GM10847 (cell line): ENCODE results near the gene RAD51B.

ENCODE experiments used
- POLR2A ChIP-seq: IDR thresholded peaks from 2 replicates; pipeline ENCODE4 v1.6.1; 2011; ENCODE audit not compliant: insufficient read length; ENCODE audit errors: extremely low read depth

Gene RAD51B

DNA sequence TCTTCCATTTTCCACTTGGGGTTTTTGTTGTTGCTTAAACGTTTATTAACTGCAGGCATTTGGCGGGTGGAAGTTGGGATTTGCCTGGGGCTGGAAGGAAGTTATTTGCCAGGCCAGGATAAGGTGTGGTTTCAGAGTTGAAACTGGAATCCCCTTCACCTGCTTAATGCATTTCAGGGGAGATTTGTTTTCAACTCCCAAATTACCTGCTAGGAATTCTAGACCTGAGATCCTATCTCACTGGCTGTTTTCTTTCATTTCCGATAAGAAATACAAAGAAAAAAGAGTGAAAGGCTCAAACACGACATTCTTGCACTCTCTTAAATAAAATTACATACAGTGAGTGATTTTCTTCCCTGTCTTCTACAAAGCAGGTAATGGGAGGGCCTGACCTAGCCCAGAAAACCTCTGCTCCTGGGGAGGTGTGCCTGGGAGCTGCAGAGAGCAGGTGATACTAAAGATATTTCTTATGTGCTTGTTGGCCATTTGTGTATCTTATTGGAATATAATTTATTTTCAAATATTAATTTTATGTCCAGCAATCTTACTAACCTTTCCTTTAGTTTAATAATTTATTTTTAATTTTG lies 695.1 kb downstream of the RAD51B start:
- TF ChIP-seq POLR2A = no peak

DNA sequence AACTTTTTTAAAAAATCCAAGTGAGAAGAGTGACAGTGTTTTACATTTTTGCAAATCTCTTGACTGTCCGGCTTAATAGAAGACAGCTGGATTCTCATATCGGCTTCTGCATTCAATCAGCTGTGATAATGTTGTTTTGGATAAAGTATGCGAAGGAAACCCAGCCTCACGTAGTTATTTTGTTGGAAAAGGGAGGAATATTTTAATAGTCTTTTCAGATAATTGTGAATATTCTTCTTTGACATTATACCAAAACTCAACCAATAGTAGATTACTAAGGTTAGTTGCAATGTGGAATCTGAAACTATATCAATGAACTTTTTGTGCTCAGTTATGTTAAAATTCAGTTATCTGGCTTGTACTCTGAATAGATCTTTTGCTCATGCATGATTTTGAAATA lies 696.8 kb downstream of the RAD51B start:
- TF ChIP-seq POLR2A = no peak

DNA sequence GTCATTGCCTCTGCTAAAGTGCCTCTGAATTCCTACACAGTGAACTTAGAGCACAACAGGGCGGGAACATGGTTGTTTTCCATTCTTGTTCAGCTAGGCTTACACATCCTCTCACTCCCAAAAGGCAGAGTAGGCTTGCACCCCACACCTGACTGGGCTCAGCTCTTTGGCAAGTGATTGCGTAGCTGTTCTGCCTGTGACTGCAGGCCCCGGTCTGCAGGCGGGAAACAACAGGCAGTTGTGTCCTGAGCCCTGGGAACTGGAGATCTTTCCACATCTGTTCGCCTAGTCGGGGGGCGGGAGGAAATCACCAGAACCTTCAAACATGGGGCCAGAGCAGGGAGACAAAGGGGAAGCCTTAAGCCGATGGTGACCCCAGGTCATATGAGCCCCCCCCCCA lies 698.6 kb downstream of the RAD51B start:
- no peak for TF ChIP-seq POLR2A

DNA sequence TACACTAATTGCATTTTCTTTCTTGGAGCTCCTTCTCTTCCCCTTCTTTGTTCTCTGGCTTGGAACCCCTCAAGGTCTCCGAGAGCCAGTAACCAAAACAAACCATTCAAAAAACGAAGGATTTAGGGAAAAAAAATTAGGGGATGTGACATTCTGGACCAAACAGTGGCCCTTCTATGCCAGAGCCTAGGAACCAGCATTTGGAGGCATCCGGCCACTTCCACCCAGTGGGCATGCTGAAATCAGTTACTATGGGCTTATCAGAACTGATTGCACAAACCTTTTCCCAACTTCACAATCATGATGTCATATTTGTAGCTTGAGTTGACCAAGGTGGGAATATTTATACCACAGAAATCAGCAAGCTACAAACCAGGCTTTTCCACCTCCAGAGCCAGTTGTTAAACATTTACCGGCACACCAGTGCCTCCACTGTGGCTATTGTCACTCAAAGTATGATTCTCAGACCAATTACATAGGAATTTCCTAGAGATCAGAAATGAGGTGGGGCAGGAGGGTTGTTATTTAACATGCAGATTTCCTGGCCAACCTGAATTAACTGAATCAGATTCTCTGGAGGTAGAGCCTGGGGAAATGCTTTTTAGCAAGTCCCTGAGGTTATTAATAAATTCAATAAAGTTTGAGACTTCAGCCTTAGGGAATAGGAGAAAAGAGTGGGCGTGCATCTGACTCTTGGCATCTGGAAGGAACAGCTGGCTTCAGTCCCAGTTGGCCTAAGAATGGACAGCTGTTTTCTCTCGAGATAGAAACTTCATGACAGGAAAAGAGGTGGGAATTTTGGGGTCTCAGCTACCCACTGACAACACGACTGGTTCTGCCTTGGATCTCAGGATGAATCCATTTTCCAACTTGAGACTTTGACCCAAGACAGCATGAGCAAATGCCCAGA lies 699.4 kb downstream of the RAD51B start:
- TF ChIP-seq POLR2A = no peak

DNA sequence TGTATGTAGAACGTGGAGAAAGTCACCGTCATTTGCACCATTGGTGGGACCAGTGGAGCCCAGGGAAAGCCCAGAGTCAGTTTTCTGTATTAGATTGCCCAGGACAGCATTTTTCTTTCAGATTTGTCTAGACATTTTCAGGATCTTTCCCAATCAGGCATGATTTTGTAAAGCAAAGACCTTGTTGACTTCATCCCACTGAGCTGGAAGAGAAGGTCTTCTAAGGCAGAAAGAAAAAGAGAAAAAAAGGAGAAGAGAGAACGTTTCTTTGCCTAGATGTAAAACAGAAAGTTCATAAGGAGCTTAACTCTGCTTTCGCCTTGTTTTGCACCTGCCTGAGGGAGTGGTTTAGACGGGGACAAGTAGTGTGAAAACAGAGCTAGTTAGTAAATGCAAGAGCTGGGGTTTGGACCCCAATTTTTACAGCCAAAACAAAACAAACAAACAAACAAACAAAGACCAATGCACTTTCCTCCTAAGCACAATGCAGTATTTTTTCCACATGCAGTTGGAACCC lies 700.1 kb downstream of the RAD51B start:
- no peak for TF ChIP-seq POLR2A

DNA sequence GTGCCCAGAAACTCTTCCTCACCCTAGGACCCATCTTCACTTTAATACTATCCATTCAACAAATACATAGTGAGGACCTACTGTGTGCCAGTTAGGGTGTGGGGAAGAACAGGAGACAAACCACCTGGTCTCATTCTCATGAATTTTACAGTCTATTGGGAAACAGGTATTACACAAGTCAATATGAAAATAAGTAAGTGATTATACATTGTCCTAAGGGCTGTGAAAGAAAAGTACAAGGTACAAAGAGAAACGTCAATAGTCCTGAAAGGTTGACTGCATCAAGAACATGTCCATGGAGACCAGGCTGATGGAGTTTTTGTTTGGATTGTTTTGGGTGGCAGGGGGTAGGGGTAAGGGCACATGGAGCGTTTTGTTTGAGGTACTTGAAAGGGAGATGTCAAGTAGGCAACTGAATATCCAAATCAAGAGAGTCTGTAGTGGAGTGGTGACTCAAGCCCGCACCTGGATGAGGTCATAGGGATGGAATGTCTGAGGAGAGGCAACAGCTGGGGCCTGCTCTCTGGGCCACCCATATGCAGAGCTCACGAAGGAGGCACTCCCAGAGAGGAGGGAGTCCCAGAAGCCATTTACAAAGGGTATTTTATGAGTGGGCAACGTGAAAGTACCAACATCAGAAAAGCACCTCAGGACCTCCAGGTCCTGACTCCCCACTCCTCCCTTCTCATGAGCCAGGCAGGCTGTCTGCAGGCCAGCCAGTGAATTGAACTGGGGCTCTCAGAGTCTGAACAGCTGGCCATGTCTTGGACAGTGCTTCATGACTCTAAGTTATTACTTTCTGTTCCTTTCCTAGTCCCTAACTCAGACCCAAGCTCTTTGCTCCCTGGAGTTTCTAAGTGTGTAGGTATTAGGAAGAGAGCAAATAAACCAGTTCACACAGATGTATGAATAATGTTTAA lies 701.3 kb downstream of the RAD51B start:
- TF ChIP-seq POLR2A = no peak

DNA sequence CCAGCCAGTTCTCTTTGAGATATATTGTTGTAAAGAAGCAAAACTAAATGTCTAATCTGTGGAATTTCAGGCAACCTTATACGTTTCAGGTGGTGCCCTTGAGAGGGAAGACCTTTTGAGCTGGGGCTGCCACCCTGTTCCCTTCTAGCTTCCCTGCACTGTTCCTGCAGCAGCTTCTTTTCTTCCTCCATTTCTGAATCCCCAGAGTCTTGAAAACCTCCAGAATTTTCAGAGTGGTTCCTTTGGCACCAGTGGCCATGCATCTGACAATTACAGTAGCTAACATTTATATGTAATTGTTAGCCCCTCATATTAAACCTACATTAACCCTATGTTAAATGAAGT lies 702.0 kb downstream of the RAD51B start:
- TF ChIP-seq POLR2A = no peak

DNA sequence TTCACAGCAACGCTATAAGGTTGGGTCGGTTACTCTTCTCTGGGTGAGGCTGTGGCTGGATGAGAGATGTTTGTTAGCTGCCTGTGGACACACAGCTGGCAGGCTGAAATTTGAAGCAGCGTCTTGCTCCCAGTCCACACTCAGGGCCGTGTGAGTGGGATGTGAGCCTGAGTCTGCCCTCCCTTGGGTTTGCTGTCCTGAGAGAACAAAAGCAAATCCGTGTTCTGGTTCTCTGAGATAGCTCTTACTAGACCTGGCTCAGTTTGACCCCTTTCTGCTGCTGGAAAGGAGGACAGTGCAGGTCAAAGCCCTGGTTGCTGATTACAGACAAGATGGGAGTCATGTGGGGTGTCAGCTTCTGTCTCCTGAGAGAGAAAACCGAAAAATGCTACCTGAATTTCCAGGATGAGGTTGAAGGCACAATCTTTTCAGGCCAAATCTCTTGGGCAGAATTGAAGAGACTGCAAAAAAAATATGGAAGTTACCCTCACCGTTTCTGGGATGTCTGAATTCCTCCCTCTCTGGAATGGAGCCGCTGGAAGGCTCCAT lies 702.5 kb downstream of the RAD51B start:
- TF ChIP-seq POLR2A = no peak

DNA sequence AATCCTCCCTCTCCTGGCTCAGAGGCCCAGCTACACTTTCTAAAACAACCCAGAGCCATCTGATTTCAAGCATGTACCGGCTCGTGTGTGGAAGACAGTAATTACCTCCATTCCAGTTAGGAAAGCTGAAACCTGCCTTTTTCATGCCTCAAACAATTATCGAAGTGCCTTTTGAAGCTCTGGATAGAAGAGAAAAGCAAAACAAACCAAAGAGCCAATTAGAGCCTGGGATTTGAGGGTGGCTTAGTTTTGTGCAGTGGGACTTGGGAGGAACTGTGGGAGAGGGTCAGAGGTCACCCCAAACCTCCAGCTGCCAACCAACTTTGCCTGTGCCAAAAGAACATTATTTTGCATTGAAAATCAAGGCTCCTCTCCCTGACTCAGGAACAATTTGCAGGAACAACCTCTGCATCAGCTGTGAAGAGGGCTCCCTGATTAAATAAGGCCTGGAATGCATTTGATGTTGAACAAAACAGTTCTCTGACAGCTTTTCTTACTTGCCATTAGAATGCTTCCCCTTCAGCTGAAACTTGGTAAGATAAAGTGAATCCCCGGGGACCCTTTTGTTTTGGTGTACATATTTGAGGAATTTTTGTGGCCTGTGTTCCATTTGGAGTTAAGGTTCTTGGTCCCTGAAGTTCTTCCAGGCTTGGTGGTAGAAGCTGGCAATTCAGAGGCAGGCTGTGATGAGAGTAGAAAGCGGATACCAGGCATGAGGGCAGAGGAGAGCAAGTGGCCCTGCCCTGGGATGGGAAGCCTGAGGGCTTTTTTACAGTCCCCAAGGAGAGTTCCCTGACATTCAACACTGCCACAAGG lies 703.1 kb downstream of the RAD51B start:
- TF ChIP-seq POLR2A = no peak

DNA sequence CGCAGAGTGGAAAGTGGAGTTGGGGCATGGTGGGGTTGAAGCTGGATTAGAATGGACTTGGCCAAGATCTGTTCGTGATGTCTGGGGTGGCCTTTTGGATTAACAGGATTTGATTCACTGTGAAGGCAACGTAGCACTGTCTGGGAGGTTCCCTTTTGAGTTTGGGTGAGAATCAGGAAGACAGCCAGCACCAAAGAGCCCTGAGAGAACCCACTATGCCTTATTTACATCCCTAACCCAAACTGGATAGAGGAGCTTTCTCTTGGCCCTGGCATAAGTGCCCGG lies 703.7 kb downstream of the RAD51B start:
- TF ChIP-seq POLR2A = no peak

DNA sequence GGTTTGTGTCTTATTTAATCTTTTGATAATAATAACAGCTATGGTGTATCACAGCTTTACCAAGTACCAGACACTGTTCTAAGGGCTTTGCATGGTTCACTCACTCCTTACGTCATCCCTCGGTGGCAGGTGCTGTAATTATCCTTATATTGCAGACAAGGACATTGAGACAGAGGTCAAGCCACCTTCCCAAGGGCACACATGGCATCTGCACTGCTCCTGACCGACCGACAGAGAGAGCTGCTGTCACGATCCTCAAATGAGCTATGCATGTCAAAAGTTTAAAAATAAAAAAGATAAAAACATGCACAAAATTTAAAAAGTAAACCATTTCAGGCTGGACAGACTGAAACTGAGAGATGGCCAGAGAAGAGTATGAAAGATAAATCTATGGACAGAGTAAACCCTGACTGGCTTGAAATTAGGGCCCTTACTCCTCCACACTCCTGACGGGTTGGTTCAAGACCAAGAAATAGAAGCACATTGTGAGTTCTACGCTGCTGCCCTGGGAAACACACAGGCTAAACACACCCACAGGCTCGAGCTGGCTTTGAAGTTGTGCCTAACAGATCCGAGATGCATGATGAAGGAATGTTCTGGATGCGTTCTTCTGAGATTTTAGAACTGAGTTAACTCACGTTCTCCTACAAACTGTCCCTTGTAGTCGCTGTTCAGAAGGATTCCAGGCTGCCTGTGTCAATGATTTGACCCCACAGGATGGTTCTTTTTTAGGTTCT lies 704.6 kb downstream of the RAD51B start:
- no peak for TF ChIP-seq POLR2A

DNA sequence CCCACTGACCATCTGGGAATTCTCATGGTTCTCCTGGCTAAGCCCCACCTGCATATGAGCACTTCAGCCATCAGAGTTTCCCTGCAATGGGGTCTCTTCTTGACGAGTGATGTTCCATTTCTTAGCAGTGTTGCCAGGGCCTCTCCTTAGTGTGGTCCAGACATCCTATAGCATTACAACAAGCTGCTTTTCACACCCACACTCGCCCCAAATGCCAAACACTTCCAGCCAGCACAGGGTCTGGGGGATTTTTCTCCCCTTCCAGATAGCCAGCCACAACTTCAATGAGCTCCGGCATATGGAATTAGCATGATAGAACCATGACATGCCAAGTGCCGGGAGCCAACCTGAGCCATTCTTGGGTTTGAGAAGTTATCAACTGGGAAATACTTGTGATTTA lies 705.9 kb downstream of the RAD51B start:
- TF ChIP-seq POLR2A = no peak

DNA sequence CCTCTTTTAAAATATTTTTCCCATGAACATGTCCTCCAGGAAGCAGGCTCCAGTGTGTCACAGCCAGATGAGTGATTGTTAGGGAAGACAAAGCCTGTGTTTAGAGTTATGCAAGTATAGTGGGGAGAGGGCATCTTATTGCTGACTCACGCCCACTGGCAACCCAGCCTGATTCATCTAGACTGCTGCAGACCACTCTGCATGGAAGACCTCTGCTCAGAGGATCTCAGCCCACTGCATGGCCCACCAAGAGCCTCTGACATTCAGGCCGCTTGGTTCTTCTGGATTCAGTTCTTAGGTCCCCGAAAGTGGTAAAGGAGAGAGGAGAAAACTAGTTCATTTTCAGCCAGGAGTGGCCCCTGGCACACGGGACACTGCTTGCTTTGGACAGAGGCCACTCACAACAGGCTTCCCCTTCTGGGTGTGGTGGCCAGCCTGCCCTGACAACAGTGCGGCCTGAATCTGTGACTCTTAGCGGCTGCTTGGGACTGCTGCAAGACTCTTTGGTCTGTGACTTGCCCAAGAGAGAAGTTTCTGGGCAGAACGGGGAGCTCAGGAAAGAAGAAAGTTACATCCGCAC lies 707.0 kb downstream of the RAD51B start:
- TF ChIP-seq POLR2A = no peak
